Stimulated activated CD8-positive, alpha-beta memory T cell treated with anti-CD3 and anti-CD28 coated beads, Interleukin-4, amount 100 ng/mL, for 1 hour (primary cell): Measurements from ENCODE around the gene PLXNB3.
"Not testable (repeated sequence)": the region's sequence is repeated elsewhere in the genome, so short reads cannot be mapped to it uniquely, and the experiment has no call there.

Experiments
- DNase-seq, 2 donors: peaks; one replicate each; pipeline ENCODE4 v3.0.0-alpha.2; 2020; ENCODE audit warnings: low read depth in 2 of 2, low spot score in 1 of 2

Gene PLXNB3

GRCh38 chrX:153732401-153732800 lies 31.6 kb upstream of the PLXNB3 start:
- DNase-seq: no peak

- DNase-seq: no peak
Measured at GRCh38 chrX:153733651-153734240, 30.3 kb upstream of the PLXNB3 start.

GRCh38 chrX:153734871-153735270 lies 29.2 kb upstream of the PLXNB3 start:
- DNase-seq: no peak

GRCh38 chrX:153735274-153735673 lies 28.8 kb upstream of the PLXNB3 start:
- no peak for DNase-seq

GRCh38 chrX:153736071-153736820 lies 27.8 kb upstream of the PLXNB3 start:
- DNase-seq: no peak

GRCh38 chrX:153736871-153737441 lies 27.1 kb upstream of the PLXNB3 start:
- no peak for DNase-seq

GRCh38 chrX:153738056-153738605 lies 25.9 kb upstream of the PLXNB3 start:
- no peak for DNase-seq

GRCh38 chrX:153739754-153740486 lies 24.1 kb upstream of the PLXNB3 start:
- DNase-seq: no peak

GRCh38 chrX:153740631-153741222 lies 23.3 kb upstream of the PLXNB3 start:
- no peak for DNase-seq

- no peak for DNase-seq
Measured at GRCh38 chrX:153741446-153741845, 22.6 kb upstream of the PLXNB3 start.

- not testable (repeated sequence) for DNase-seq
Measured at GRCh38 chrX:153742111-153742510, 21.9 kb upstream of the PLXNB3 start.

- not testable (repeated sequence) for DNase-seq
Measured at GRCh38 chrX:153742796-153743467, 21.1 kb upstream of the PLXNB3 start.

GRCh38 chrX:153743468-153744209 lies 20.4 kb upstream of the PLXNB3 start:
- not testable (repeated sequence) for DNase-seq

GRCh38 chrX:153744210-153745066 lies 19.6 kb upstream of the PLXNB3 start:
- DNase-seq: no peak

GRCh38 chrX:153745067-153745433 lies 19.0 kb upstream of the PLXNB3 start:
- DNase-seq: not testable (repeated sequence)

- DNase-seq: no peak
Measured at GRCh38 chrX:153746359-153746758, 17.7 kb upstream of the PLXNB3 start.

GRCh38 chrX:153746991-153747390 lies 17.1 kb upstream of the PLXNB3 start:
- not testable (repeated sequence) for DNase-seq

GRCh38 chrX:153749017-153749416 lies 15.0 kb upstream of the PLXNB3 start:
- DNase-seq: not testable (repeated sequence)
